Activated T-cell treated with anti-CD3 and anti-CD28 coated beads for 48 hours (primary cell): ENCODE results near the gene FOXB2.

Source experiments
- DNase-seq: peaks from one replicate; pipeline ENCODE4 v3.0.0-alpha.2; 2020; ENCODE audit warnings: low read depth

The FOXB2 gene

DNA sequence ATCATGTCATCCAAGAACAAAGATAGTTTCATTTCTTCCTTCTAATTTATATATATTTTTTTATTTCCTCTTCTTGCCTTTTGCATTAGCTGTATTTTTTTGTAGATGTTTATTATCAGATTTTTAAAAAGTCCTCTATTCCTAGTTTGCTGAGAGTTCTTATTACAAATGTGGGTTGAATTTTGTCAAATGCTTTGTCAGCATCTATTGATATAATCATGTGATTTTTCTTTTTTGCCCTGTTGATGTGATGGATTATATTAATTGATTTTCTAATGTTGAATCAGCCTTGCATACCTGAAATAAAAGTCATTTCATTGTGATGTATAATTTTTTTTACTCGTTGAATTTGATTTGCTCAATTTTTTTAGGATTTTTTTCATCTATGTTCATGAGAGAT, 46.9 kb downstream of the FOXB2 start:
- no peak for DNase-seq
